Stimulated activated CD4-positive, alpha-beta T cell treated with anti-CD3 and anti-CD28 coated beads, Interleukin-2, amount 100 ng/mL, for 24 hours (primary cell): ENCODE measurements around the gene FAP.

Source experiments
- DNase-seq, 2 donors: peaks; one replicate each; pipeline ENCODE4 v3.0.0-alpha.2; 2020

FAP gene

GRCh38 chr2:162243294-162243693, at the start of gene FAP:
FAP (minus strand) TSS chr2:162243445; CDS start chr2:162243327, 118 bp downstream.
- DNase-seq, result no peak

GRCh38 chr2:162291748-162292147, 48.5 kb upstream of the FAP start:
- no peak for DNase-seq

GRCh38 chr2:162282765-162283425, 39.6 kb upstream of the FAP start:
- DNase-seq, result no peak

GRCh38 chr2:162280654-162281053, 37.4 kb upstream of the FAP start:
- no peak for DNase-seq

GRCh38 chr2:162277381-162277780, 34.1 kb upstream of the FAP start:
- DNase-seq, result no peak

- no peak for DNase-seq
These were observed 24.8 kb upstream of the FAP start for GRCh38 chr2:162267996-162268395.

GRCh38 chr2:162267496-162267895, 24.3 kb upstream of the FAP start:
- DNase-seq, result no peak

- no peak for DNase-seq
These were observed 23.2 kb upstream of the FAP start for GRCh38 chr2:162266460-162266760.

GRCh38 chr2:162265666-162266459, 22.6 kb upstream of the FAP start:
- DNase-seq, result no peak

- no peak for DNase-seq
These were observed 18.0 kb upstream of the FAP start for GRCh38 chr2:162261032-162261945.

GRCh38 chr2:162258686-162259085, 15.4 kb upstream of the FAP start:
- no peak for DNase-seq

- DNase-seq, result no peak
These were observed 14.9 kb upstream of the FAP start for GRCh38 chr2:162258169-162258568.

- DNase-seq, result no peak
These were observed 14.2 kb upstream of the FAP start for GRCh38 chr2:162257425-162257824.

- DNase-seq, result no peak
These were observed 13.3 kb upstream of the FAP start for GRCh38 chr2:162256591-162256991.

GRCh38 chr2:162254236-162254871, 11.1 kb upstream of the FAP start:
- no peak for DNase-seq

- DNase-seq, result no peak
These were observed 10.2 kb upstream of the FAP start for GRCh38 chr2:162253435-162253834.

- DNase-seq, result no peak
These were observed 8.9 kb upstream of the FAP start for GRCh38 chr2:162252153-162252552.

GRCh38 chr2:162245781-162246180, 2.5 kb upstream of the FAP start:
- DNase-seq, result no peak

- DNase-seq, result no peak
These were observed 1.8 kb upstream of the FAP start for GRCh38 chr2:162245061-162245460.

GRCh38 chr2:162244541-162245031, 1.3 kb upstream of the FAP start:
- no peak for DNase-seq

GRCh38 chr2:162243715-162244114, 470 bp upstream of the FAP start:
- no peak for DNase-seq

GRCh38 chr2:162242586-162243280, 512 bp downstream of the FAP start:
- no peak for DNase-seq
